ENCODE results near the gene ADCYAP1R1.

DNA sequence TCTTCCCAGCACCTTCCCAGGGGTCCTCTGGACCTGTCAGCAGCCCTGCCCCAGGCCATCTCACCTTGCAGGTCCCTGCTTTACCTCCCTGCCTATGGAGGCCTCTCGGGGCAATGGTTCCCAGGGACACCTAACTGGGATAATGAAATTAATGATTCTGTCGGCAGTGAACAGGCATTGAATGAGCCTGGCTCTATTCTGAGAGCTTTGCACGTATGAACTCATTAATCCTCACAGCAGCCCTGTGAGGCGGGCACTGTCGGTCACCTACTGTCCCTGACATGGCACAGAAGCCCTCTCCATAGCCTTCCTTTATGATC, 22.9 kb downstream of the ADCYAP1R1 start:
- TF ChIP-seq POLR2A (IDR thresholded peaks at IDR 0.05), result no peak
- TF ChIP-seq, protein P1, sequence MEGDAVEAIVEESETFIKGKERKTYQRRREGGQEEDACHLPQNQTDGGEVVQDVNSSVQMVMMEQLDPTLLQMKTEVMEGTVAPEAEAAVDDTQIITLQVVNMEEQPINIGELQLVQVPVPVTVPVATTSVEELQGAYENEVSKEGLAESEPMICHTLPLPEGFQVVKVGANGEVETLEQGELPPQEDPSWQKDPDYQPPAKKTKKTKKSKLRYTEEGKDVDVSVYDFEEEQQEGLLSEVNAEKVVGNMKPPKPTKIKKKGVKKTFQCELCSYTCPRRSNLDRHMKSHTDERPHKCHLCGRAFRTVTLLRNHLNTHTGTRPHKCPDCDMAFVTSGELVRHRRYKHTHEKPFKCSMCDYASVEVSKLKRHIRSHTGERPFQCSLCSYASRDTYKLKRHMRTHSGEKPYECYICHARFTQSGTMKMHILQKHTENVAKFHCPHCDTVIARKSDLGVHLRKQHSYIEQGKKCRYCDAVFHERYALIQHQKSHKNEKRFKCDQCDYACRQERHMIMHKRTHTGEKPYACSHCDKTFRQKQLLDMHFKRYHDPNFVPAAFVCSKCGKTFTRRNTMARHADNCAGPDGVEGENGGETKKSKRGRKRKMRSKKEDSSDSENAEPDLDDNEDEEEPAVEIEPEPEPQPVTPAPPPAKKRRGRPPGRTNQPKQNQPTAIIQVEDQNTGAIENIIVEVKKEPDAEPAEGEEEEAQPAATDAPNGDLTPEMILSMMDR (IDR thresholded peaks at IDR 0.05), result no peak
- TF ChIP-seq POLR2AphosphoS5 (IDR thresholded peaks at IDR 0.05), result no peak
- no peak for TF ChIP-seq EP300 (IDR thresholded peaks at IDR 0.05)

Data from gastroesophageal sphincter (tissue), 3 donors.